ENCODE data around the gene RBM27.
"Not testable (repeated sequence)": the region's sequence is repeated elsewhere in the genome, so short reads cannot be mapped to it uniquely, and the experiment has no call there.

Gene RBM27, protein sequence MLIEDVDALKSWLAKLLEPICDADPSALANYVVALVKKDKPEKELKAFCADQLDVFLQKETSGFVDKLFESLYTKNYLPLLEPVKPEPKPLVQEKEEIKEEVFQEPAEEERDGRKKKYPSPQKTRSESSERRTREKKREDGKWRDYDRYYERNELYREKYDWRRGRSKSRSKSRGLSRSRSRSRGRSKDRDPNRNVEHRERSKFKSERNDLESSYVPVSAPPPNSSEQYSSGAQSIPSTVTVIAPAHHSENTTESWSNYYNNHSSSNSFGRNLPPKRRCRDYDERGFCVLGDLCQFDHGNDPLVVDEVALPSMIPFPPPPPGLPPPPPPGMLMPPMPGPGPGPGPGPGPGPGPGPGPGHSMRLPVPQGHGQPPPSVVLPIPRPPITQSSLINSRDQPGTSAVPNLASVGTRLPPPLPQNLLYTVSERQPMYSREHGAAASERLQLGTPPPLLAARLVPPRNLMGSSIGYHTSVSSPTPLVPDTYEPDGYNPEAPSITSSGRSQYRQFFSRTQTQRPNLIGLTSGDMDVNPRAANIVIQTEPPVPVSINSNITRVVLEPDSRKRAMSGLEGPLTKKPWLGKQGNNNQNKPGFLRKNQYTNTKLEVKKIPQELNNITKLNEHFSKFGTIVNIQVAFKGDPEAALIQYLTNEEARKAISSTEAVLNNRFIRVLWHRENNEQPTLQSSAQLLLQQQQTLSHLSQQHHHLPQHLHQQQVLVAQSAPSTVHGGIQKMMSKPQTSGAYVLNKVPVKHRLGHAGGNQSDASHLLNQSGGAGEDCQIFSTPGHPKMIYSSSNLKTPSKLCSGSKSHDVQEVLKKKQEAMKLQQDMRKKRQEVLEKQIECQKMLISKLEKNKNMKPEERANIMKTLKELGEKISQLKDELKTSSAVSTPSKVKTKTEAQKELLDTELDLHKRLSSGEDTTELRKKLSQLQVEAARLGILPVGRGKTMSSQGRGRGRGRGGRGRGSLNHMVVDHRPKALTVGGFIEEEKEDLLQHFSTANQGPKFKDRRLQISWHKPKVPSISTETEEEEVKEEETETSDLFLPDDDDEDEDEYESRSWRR

DNA sequence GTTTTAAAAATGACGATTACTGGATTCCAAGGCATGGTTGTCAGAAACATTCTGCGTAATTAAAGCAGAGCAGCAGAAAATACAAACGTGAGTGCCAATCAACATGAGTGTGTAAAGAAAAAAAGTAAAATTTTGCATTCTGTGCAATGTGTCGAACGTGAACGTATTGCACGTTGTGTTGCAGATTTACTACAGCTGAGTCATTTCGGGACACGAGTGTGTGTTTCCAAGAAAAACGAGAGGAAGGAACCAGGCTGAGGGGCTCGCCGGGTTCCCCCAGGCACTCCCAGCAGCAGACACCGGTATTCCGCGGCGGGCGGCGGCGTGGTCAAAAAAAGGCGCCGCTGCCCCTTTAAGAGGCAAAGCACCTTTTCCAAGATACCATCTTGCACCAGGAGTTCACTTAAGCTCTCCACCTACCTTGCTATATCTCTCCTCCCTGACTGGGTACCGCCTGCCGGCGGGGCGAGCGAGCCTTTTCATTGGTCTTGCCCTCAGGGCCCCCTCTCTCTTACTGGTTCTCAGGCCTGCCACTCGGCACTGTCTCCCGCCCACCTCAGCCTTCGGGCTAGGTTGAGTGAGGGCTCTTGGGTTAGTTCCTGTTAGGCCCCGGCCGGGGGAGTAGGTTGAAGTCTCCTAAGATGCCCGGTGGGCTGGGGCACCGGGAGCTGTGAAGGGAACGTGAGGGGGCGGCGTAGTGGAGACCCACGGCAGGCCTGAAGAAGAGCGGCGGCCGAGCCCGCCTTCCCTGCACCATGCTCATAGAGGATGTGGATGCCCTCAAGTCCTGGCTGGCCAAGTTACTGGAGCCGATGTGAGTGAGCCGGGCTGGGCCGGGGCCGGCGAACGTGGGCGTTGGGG is at the start of gene RBM27:
Gene RBM27, plus strand, starts transcription at position 595 of the 861 bp plus-strand sequence. Its CDS starts 161 bp downstream, at position 756.
- peak; percentile 85 for DNase-seq

- DNase-seq: no peak
These were observed 45.1 kb upstream of the RBM27 start for GRCh38 chr5:146158255-146158654.

DNA sequence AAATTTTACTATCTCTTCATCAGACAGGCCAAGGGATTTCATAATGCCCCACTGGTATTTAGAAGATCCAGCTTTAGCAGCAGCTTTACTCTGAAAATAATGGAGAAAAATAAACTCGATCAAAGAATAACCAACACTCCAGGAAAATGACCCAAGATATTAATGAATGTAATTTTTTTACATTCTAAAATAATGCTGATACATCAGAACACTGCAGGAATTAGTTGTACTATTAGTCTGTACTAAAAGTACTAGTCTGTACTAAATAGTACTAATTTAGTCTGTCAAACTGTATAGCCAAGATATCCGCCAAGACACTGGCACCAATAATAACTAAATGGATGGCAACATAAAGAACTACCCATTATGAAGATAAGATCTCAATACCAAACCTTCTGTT is 39.0 kb upstream of the RBM27 start:
- DNase-seq: no peak

- no peak for DNase-seq
These were observed 37.9 kb upstream of the RBM27 start for GRCh38 chr5:146165460-146165859.

DNA sequence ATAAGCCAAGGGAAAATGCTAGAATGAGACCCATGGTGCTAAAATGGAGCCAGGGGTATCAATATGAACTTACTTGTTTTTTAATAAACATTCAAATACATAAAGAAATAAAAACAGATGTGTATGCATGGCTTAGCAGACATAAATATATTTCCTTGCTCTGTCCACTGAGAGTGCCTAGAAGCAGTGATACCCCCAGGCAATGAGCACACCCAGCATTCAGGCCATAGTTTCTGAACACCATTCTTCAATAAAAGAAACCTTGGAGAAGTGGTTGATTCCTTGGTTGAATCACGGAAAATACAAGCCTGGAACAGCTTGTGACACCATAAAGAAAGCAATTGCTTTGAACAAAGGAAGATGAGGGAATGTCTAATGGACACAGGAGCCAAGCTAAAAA is 37.5 kb upstream of the RBM27 start:
- no peak for DNase-seq

DNA sequence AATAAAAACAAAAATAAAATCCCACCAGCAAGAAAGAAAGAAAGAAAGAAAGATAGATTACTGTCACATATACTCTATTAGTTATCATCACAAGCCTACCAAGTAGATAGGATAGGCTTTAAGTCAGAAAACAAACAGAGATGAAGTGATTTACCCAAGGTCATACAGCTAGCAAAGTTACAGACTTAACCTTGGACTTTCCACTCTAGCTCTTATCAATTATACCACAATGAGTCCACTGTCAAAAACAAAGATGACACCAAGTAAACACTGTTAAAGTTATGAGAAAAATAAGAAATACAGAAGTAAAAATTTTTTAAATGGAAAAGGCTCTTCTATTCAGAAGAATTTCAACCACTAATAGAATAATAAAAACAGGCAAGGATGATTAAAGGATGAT is 34.3 kb upstream of the RBM27 start:
- DNase-seq: no peak

DNA sequence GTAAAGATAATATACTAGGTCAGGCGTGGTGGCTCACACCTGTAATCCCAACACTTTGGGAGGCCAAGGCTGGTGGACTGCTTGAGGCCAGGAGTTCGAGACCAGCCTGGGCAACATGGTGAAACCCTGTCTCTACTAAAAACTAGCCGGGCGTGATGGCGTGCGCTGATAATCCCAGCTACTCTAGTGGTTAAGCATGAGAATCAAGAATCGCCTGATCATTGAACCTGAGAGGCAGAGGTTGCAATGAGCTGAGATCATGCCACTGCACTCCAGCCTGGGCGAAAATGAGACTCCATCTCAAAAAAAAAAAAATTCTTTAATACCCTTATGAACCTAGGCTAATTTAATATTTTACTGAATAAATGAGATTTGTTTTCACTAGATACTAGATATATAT is 30.4 kb upstream of the RBM27 start:
- DNase-seq: not testable (repeated sequence)

- DNase-seq: no peak
These were observed 29.8 kb upstream of the RBM27 start for GRCh38 chr5:146173597-146173996.

GRCh38 chr5:146176805-146177204 is 26.6 kb upstream of the RBM27 start:
- no peak for DNase-seq

DNA sequence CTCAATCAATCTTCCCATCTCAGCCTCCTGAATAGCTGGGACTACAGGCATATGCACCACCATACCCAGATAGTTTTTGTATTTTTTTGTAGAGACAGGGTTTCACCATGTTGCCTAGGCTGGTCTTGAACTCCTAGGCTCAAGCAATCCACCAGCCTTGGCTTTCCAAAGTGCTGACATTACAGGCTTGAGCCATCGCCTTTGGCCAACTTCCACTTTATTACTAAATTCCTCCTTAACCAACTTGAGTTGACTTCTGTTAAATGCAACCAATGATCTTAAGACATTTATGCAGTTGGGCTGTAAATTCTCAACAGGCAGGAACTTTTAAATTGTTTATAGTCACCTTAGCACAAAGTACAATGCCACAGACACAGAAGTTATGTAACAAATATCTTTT is 23.7 kb upstream of the RBM27 start:
- DNase-seq: no peak

DNA sequence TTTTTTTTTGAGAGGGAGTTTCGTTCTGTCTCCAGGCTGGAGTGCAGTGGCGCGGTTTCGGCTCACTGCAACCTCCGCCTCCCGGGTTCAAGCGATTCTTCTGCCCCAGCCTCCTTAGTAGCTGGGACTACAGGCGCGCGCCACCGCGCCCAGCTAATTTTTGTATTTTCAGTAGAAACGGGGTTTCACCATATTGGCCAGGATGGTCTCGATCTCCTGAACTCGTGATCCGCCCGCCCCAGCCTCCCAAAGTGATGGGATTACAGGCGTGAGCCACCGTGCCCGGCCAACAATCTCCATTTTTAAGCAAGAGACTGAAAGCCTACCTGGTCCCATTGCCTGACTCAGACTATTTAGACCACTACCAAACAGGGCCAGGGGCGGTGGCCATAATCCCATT is 20.0 kb upstream of the RBM27 start:
- DNase-seq: not testable (repeated sequence)

DNA sequence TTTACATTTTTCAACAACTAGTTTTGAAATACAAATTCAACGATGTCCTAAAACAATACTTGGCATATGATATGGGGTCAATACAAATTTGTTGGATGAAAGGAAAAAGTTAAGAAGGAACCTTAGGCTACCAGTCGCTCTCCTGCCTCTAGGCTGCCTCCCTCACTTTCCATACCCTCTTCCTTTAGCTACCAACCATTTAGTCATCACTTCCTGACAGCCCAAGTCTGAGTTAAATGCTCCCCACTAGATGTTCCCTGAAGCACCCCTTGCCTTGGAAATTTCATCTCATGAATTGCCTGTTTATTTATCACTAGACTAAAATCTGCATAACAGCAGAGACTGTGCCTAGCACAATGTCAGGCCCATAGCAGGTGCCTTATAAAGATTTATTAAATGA is 18.2 kb upstream of the RBM27 start:
- DNase-seq: no peak

GRCh38 chr5:146188358-146188757 is 15.0 kb upstream of the RBM27 start:
- DNase-seq: no peak

DNA sequence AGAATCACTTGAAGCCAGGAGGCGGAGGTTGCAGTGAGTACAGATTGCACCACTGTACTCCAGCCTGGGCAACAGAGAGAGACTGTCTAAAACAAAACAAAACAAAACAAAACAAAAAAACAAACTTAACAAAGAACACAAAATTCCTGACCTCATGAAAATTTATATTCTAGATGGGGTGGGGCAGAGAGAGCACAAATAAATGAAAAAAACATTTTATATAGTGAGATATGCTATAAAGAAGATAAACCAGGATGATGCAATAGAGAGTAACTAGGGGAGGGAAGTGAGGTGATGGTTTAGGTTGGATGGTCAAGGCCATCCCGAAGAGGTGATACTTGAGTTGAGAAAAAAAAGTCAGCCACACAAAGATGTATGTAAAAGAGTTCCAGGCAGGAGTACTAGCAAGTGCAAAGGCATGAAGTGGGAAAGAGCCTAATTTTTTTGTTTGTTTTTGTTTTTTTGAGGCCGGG is 10.8 kb upstream of the RBM27 start:
- no peak for DNase-seq

DNA sequence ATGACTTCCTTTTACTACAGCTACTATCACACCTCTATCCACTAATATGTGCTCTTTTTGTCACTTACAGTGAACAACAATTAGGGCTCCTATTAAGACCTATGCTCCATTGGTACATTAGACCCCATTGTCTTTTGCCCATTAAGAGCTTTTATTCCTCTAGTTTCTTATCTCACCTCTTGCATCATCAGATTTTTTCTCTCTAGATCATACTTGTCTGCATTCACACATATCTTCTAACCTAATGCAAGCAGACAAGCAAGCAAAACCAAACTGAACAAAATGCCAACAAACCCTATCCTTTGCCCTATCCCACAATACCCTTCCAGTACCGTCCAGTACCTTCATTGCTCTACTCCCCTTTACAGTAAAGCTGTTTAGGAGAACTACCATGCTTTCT is 10.1 kb upstream of the RBM27 start:
- DNase-seq: no peak

- DNase-seq: not testable (repeated sequence)
These were observed 8.4 kb upstream of the RBM27 start for GRCh38 chr5:146194997-146195396.

DNA sequence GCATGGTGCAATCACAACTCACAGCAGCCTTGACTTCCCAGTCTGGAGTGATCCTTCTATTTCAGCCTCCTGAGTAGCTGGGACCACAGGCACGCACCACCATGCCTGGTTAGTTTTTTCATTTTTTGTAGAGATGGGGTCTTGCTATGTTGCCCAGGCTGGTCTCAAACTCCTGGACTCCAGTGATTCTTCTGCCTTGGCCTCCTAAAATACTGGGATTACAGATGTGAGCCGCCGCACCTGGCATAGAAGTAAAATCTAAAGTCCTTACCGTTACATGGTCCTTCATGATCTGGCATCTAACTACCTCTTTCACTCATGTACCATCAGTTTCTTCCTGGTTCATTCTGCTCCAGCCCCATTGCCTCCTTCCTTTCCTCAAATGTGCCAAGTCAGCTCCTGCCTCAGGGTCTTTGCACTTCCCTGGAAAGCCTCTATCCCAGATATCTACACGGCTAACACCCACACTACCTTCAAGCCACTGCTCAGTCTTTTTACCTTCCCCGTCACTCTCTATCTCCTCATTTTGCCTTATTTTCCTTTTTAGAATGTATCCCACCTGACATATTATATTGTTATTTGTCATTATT is 6.9 kb upstream of the RBM27 start:
- DNase-seq: no peak

- DNase-seq: no peak
These were observed 4.1 kb upstream of the RBM27 start for GRCh38 chr5:146199176-146199815.

- not testable (repeated sequence) for DNase-seq
These were observed 1.6 kb upstream of the RBM27 start for GRCh38 chr5:146201795-146202194.

- no peak for DNase-seq
These were observed 427 bp downstream of the RBM27 start for GRCh38 chr5:146203872-146204192.

DNA sequence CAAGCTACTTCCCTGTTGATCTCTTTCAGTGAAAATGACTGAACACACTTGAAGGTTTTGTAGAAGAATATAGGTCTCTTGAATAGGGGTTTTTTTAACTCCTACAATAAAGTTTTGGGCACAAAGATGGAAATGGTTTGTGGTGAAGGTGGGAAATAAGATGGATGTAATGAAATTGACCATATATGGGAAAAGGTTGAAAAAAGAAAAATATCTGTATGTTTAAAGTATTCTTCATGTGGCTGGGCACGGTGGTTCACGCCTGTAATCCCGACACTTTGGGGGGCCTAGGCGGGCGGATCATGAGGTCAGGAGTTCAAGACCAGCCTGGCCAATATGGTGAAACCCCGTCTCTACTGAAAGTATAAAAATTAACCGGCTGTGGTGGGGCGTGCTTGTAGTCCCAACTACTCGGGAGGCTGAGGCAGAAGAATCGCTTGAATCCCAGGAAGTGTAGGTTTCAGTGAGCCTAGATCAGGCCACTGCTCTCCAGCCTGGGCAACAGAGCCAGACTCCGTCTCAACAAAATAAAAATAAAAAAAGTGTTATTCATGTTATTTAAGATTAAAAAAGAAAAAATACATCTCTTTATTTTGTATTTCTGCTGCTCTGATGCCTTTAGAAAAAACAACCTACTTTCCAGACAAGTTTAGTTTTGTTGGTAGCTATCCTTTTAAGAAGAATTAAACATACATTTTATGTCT is 2.2 kb downstream of the RBM27 start:
- DNase-seq: no peak
